Measurements from ENCODE around the gene ERN1.

The ERN1 gene

GRCh38 chr17:64134216-64134970 lies 4.4 kb upstream of the ERN1 start:
- DNase-seq = no peak

DNA sequence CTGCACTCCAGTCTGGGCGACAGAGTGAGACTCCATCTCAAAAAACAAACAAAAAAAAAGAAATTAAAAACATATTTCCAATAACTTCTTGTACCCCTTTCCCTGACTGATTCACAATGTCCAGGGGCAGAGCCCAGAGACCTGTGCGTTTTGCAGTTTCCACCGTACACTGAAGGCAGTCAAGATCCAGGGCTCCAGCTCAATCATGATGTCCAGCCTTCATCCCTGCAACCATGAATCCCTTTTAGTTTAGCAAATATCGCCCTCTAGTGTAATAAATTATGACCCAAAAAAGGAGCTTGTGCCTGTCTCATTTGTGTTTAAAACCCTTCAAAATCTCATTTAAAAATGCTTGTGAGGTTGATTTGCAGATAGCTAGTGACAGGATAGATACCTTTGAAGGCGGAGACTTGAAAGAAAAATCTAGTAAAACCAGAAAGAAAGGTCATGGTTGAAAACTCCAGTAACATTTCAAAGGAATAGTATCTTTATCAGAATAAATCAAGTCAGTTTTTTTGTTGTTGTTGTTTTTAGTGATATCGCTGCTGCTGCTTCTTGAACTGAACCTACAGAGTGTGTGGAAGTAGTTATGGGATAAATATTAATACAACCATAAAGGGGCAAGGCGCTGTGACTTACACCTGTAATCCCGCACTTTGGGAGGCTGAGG lies 3.7 kb upstream of the ERN1 start:
- DNase-seq = peak; percentile 92

DNA sequence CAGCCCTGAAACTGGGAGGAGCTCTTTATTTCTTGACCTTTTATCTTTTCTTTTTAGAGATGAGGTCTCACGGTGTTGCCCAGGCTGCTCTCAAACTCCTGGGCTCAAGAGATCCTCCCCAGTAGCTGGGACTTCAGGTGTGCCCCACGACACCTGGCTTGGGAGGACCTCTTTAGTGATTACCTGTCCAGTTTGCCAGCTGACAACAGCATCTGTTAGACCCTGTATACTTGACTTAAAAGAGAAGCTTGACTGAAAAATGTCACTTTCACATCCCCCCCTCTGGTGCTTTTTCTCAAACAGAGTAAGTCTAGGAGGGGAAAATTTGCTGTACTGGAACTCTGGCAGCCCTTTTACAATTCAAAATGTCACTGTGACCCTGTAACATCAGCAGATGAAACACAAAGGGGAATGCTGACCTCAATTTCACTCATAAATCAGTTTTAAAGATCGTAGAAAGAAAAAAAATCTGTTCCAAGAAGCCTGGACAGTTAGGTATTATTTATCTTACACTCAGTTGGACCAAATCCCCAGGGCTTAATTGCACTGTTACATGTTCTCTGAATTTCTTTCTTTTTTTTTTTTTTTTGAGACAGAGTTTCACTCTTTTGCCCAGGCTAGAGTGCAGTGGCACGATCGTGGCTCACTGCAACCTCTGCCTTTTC lies 1.8 kb upstream of the ERN1 start:
- DNase-seq = no peak

GRCh38 chr17:64130559-64131001 lies 636 bp upstream of the ERN1 start:
- DNase-seq = no peak

- no peak for DNase-seq
Measured at GRCh38 chr17:64129515-64129764, 504 bp downstream of the ERN1 start.

DNA sequence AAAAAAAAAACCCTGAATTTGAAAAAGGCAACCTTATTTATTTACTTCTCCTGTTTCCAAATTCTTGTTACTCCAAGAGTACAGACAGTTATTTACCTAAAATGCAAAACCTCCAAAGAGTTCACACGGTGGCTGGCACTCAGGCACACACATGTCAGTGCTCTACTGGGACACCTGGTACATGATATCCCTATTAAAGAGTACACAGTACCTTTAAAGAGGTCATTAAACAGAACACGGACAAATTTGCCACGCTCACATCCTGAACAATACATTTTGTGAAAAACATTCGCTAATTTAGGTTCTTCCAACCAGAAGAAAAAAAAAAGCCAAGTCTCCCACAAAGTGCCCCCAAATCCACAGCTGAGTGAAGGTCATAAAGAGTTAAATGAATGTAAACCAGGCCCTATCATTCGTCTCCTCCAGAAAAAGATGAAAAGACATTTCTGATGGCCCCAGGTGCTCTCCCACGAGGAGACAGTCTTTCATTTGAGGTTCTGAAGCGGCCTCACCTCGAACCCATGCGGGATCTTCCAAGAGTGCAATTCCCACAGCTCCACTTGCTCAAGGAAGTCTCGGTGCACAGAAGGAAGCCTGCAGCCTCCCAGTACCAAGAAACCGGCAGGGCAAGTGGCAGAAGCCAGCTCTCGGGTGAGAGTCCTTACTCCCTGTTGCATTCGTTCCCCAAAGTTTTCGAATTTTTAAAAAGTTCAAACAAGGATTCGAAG lies 993 bp downstream of the ERN1 start:
- DNase-seq = peak; percentile 39

DNA sequence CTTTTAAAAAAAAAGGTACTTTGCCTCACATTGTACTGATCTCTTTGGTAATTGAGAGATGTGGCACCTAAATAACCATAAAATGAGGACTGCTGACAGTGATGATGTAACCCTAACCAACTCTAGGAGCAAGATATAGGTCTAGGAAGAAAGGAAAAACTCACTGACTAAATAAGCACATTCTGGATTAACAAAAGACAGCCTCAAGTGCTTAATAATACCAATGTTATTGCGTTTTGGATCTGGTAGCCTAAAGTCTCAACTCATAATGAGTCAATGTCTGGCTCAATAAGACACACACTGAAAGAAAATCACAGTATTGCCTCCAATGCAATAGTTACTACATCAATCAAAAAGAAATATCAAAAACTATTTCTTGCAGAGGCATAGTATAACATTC lies 3.0 kb downstream of the ERN1 start:
- no peak for DNase-seq

DNA sequence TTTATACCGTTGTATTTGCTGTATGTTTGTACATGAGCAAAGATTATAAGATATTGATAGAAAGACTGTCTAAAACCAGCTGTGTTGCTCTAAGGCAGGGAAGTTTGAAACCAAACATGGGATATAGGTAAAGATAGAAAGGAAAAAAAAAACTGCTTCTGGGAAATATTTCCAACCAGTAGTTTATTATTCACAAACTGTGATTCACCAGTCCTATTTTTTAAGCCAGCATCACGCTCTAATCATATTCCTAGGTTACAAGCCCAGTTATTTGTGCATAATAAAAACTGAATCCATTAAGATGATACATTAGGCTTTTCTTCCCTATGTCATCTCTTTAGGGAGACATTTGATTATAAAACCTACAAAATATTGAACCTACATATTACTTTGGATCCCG lies 4.0 kb downstream of the ERN1 start:
- DNase-seq = no peak

DNA sequence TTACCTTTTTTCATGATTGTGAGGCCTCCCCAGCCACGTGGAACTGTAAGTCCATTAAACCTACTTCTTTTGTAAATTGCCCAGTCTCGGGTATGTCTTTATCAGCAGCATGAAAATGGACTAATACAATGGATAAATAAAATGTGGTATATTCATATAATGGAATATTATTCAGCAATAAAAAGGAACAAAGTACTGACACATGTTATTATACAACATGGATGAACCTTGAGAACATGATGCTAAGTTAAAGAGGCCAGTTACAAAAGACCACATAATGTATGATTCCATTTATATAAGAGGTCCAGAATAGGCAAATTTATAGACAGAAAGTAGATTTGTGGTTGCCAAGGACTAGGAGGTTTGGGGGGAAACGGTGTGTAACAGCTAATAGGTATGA lies 5.3 kb downstream of the ERN1 start:
- no peak for DNase-seq

GRCh38 chr17:64123114-64123513 lies 6.8 kb downstream of the ERN1 start:
- DNase-seq = no peak

GRCh38 chr17:64120972-64121786 lies 8.8 kb downstream of the ERN1 start:
- DNase-seq = peak; percentile 18

- no peak for DNase-seq
Measured at GRCh38 chr17:64120159-64120810, 9.7 kb downstream of the ERN1 start.

- DNase-seq = peak; percentile 84
Measured at GRCh38 chr17:64117981-64118979, 11.7 kb downstream of the ERN1 start.

GRCh38 chr17:64115822-64116534 lies 14.0 kb downstream of the ERN1 start:
- DNase-seq = peak; percentile 67

DNA sequence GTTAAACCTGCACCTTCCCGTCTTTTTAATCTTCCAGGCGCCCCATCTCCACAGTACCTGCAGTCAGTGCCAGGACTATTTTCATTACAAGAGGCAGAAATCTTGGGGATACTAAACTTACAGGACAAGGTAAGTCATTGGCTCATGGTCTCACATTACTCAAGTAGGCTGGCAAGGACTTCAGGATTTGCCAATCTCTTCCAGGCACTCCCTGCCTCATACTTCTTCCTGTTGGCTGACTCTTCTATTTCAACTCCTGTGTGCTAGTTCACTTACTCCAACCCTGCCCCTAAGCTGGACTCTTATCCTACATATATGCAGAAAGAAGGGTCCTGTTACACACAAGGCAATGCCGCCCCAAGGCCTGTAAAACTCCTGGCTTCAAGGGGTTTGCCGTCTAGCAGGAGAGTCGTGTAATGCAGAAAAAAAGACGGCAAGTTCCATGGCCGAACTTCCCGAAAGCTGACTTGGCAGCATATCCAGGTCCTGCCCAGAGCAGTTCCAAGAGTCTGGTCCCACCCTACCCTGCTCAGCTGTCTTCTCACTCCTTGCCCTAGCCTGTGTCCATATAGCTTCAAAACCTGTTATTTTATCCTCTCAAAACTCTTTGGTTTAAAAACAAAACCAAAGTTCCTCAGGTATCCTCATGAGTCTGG lies 14.8 kb downstream of the ERN1 start:
- DNase-seq = no peak

- DNase-seq = no peak
Measured at GRCh38 chr17:64113006-64113405, 16.9 kb downstream of the ERN1 start.

- DNase-seq = no peak
Measured at GRCh38 chr17:64111831-64112230, 18.1 kb downstream of the ERN1 start.

GRCh38 chr17:64110379-64111152 lies 19.4 kb downstream of the ERN1 start:
- peak; percentile 76 for DNase-seq

DNA sequence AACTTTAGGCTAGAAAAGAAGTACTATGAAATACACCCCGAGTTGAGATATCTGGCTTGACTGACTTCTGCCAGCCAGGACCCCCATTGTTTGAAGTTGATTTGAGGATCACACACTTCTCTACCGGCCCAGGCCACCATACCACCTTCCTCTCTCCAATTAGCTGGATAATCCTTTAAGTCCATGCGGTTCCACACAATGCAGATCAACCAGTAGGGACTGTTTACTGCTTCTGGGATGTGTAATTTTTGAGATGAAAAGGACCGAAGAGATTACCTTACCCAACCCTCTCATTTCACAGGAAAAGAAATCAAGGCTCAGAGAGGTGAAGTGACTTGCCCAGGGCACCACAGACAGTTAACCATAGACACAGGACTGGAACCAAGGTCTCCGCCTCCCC lies 20.5 kb downstream of the ERN1 start:
- no peak for DNase-seq

Data from hematopoietic multipotent progenitor cell treated with erythropoietin and hydrocortisone succinate and interleukin-3 and kit ligand, for 6 days (in vitro differentiated cells).